Endodermal cell (in vitro differentiated cells): ENCODE data around the gene ABAT. TPM values are rescaled to one million over a fixed set of nuclear protein-coding genes. Genes with fewer than 3 reads are reported as not detected.

Source experiments
- DNase-seq: peaks from one replicate; pipeline ENCODE4 v3.0.0-alpha.2; 2017
- H3K27ac ChIP-seq: 2 replicates; pipeline ENCODE4 v1.5.1; 2013; ENCODE audit warnings: mild to moderate bottlenecking, low read depth, low read length, moderate library complexity
- H3K27me3 ChIP-seq: 2 replicates; pipeline ENCODE4 v1.6.1; 2013; ENCODE audit warnings: mild to moderate bottlenecking, low read length, moderate library complexity; ENCODE audit not compliant: insufficient read depth, control insufficient read depth, poor library complexity, severe bottlenecking
- H3K36me3 ChIP-seq: 2 replicates; pipeline ENCODE4 v1.7.0; 2013; ENCODE audit warnings: mild to moderate bottlenecking, low read length, moderate library complexity; ENCODE audit not compliant: control insufficient read depth, insufficient read depth
- H3K4me1 ChIP-seq: one replicate; pipeline ENCODE4 v1.7.0; 2013; ENCODE audit warnings: low read length; ENCODE audit not compliant: control insufficient read depth, insufficient read depth
- H3K4me3 ChIP-seq: 2 replicates; pipeline ENCODE4 v1.5.1; 2013; ENCODE audit warnings: mild to moderate bottlenecking, low read length, moderate library complexity
- H3K9ac ChIP-seq: 2 replicates; pipeline ENCODE4 v1.6.1; 2013; ENCODE audit warnings: mild to moderate bottlenecking, low read length, moderate library complexity; ENCODE audit not compliant: poor library complexity, severe bottlenecking; ENCODE audit errors: extremely low read depth
- H3K9me3 ChIP-seq: 2 replicates; pipeline ENCODE4 v1.6.1; 2013; ENCODE audit warnings: mild to moderate bottlenecking, low read length, moderate library complexity; ENCODE audit not compliant: control insufficient read depth
- H3K27ac Mint-ChIP-seq: 2 replicates; pipeline ENCODE4 v1.8.0; 2020; ENCODE audit warnings: mixed read lengths
- H3K27me3 Mint-ChIP-seq: 2 replicates; pipeline ENCODE4 v1.8.0; 2021; ENCODE audit warnings: mild to moderate bottlenecking, mixed read lengths; ENCODE audit not compliant: insufficient read depth
- H3K36me3 Mint-ChIP-seq: 2 replicates; pipeline ENCODE4 v1.8.0; 2020; ENCODE audit warnings: low read depth, mixed read lengths
- H3K4me1 Mint-ChIP-seq: 2 replicates; pipeline ENCODE4 v1.8.0; 2020; ENCODE audit warnings: mixed read lengths
- H3K4me3 Mint-ChIP-seq: 2 replicates; pipeline ENCODE4 v1.8.0; 2020; ENCODE audit warnings: mild to moderate bottlenecking, moderate library complexity, mixed read lengths
- H3K9me3 Mint-ChIP-seq: 2 replicates; pipeline ENCODE4 v1.8.0; 2020; ENCODE audit warnings: mild to moderate bottlenecking, mixed read lengths
- CTCF ChIP-seq: fragments of 200-600 bp; sonication (generic); conservative IDR thresholded peaks from 2 replicates; pipeline ENCODE4 v1.5.0; 2021; ENCODE audit warnings: antibody characterized with exemption, mild to moderate bottlenecking
- WGBS, 2 experiments: methylation state at CpG; one replicate each; pipeline versions ENCODE4 v1.1.5 to v1.1.7; 2013; ENCODE audit warnings: missing lambda C conversion rate in 2 of 2, mixed read lengths in 1 of 2; ENCODE audit not compliant: insufficient coverage in 1 of 2, insufficient read length in 1 of 2; 5-methylcytosine and 5-hydroxymethylcytosine counted together
- total RNA-seq, 2 donors: library from RNA; stranded (reverse); fragmentation: NEBNext Ultra II Directional in 1 of 2; extraction: Animal tissue kit (Norgen Biotek cat#: 25700) in 1 of 2; gene quantifications; 2 replicates in 1 of 2; 3 replicates in 1 of 2; pipeline ENCODE4 v1.2.1, GENCODE V29; 2021

Gene ABAT
- total RNA-seq, 2 donors from 2014 or later: 9.7 to 13.6 TPM

- TF ChIP-seq CTCF: no peak
- 95 to 100% methylated on average over 2 to 5 of the region's 5 CpGs for WGBS, 2 experiments
- H3K27me3 Mint-ChIP-seq: no peaks in the 10 kb centered on the region
Measured at GRCh38 chr16:8733849-8734540, 59.6 kb downstream of the ABAT start.

GRCh38 chr16:8735574-8735973 is 61.2 kb downstream of the ABAT start:
- TF ChIP-seq CTCF: no peak
- no peak overlapping the region for H3K27ac ChIP-seq
- H3K9ac ChIP-seq: no peak overlapping the region
- H3K4me3 ChIP-seq: no peak overlapping the region
- no peaks in the 10 kb centered on the region for H3K4me1 ChIP-seq
- H3K9me3 ChIP-seq: peaks cover 8% of the 10 kb centered on the region
- DNase-seq: peak; percentile 31
- Mint-ChIP-seq H3K27me3 (no peaks in the 10 kb centered on the region), H3K9me3 (peaks cover 19% of the 10 kb centered on the region), H3K4me1 (no peaks in the 10 kb centered on the region), H3K27ac (no peak overlapping the region), H3K4me3 (no peak overlapping the region), H3K36me3 (peaks cover 15% of the 10 kb centered on the region)
- WGBS, 2 experiments: 90 to 95% methylated on average over 5 of the region's 5 CpGs
- H3K27me3 ChIP-seq: no peaks in the 10 kb centered on the region
- no peaks in the 10 kb centered on the region for H3K36me3 ChIP-seq

More at GRCh38 chr16:8733849-8734540, 59.6 kb downstream of the ABAT start:
- DNase-seq: peak; percentile 2
- Histone ChIP-seq H3K36me3 (no peaks in the 10 kb centered on the region), H3K9ac (no peak overlapping the region), H3K9me3 (peaks cover 8% of the 10 kb centered on the region), H3K27ac (no peak overlapping the region), H3K27me3 (no peaks in the 10 kb centered on the region), H3K4me3 (no peak overlapping the region), H3K4me1 (no peaks in the 10 kb centered on the region)
- H3K36me3 Mint-ChIP-seq: peaks cover 15% of the 10 kb centered on the region
- peaks cover 19% of the 10 kb centered on the region for H3K9me3 Mint-ChIP-seq
- H3K4me1 Mint-ChIP-seq: no peaks in the 10 kb centered on the region
- no peak overlapping the region for H3K27ac Mint-ChIP-seq
- no peak overlapping the region for H3K4me3 Mint-ChIP-seq

GRCh38 chr16:8736123-8736668 is 61.8 kb downstream of the ABAT start:
- Mint-ChIP-seq H3K36me3 (peaks cover 15% of the 10 kb centered on the region), H3K27ac (peak overlapping the region; percentile 18), H3K27me3 (no peaks in the 10 kb centered on the region), H3K4me3 (no peak overlapping the region), H3K4me1 (no peaks in the 10 kb centered on the region), H3K9me3 (peaks cover 19% of the 10 kb centered on the region)
- H3K9ac ChIP-seq: no peak overlapping the region
- H3K36me3 ChIP-seq: no peaks in the 10 kb centered on the region
- DNase-seq: peak; percentile 46
- peaks cover 8% of the 10 kb centered on the region for H3K9me3 ChIP-seq
- no peak overlapping the region for H3K27ac ChIP-seq
- no peaks in the 10 kb centered on the region for H3K27me3 ChIP-seq
- TF ChIP-seq CTCF: no peak
- H3K4me1 ChIP-seq: no peaks in the 10 kb centered on the region
- H3K4me3 ChIP-seq: no peak overlapping the region
- 90 to 92% methylated on average over 2 to 8 of the region's 9 CpGs for WGBS, 2 experiments
